Measurements from ENCODE around the gene SFR1. TPM values are rescaled to one million over a fixed set of nuclear protein-coding genes. Genes with fewer than 3 reads are reported as not detected.

The SFR1 gene
- total RNA-seq, 1 donor from 2014 or later, result 4.4 TPM

DNA sequence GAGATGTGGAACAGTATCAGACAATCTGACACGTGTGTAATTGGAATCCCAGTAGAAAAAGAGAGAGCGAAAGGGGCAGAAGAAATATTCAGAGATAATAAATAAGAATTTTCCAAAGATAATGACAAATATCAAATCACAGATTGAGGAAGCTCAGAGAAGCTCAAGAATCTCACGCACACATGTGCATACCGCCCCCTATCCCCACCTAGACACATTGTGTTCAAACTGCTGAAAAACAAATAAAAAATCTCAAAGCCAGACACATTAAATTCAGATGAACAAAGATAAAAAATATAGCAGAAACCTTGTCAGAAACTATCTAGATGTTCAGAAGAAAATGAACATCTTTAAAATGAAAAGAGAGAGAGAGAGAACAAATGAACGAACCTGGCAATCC lies 17.2 kb downstream of the SFR1 start:
- DNase-seq (ENCODE audit: extremely low spot score in 2 of 2), result no peak
- H3K36me3 ChIP-seq, result no peaks in the 10 kb centered on the region
- H3K4me1 ChIP-seq, result no peaks in the 10 kb centered on the region
- intact Hi-C loops (cut with DNase I), result no loop called here
- no peak overlapping the region for H3K27ac ChIP-seq
- no peak for TF ChIP-seq POLR2A (IDR thresholded peaks at IDR 0.05)
- TF ChIP-seq, protein P1, sequence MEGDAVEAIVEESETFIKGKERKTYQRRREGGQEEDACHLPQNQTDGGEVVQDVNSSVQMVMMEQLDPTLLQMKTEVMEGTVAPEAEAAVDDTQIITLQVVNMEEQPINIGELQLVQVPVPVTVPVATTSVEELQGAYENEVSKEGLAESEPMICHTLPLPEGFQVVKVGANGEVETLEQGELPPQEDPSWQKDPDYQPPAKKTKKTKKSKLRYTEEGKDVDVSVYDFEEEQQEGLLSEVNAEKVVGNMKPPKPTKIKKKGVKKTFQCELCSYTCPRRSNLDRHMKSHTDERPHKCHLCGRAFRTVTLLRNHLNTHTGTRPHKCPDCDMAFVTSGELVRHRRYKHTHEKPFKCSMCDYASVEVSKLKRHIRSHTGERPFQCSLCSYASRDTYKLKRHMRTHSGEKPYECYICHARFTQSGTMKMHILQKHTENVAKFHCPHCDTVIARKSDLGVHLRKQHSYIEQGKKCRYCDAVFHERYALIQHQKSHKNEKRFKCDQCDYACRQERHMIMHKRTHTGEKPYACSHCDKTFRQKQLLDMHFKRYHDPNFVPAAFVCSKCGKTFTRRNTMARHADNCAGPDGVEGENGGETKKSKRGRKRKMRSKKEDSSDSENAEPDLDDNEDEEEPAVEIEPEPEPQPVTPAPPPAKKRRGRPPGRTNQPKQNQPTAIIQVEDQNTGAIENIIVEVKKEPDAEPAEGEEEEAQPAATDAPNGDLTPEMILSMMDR (IDR thresholded peaks at IDR 0.05), result no peak
- TF ChIP-seq POLR2AphosphoS5 (IDR thresholded peaks at IDR 0.05; ENCODE audit: insufficient read depth in 1 of 2, low read depth in 1 of 2), result no peak
- no peaks in the 10 kb centered on the region for H3K27me3 ChIP-seq
- H3K4me3 ChIP-seq, result no peak overlapping the region
- H3K9me3 ChIP-seq, result no peaks in the 10 kb centered on the region

DNA sequence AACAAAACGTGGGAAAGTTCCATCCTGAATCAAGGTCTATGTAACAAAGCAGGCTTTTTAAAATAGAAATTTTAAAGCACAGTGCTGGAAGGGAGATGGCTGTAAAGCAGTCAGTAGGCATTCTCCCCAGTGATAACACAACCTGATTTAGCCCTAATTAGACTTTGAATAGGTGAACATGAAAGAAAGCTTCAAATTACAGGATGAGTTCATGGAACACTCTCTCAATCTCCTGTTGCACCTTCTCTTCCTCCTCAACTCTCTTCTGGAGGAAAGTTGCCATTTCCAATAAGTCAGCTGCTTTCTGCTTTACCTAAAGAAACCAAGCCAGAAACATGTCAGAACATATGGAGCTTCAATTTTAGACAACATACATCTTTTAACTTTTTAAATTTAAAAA lies 20.1 kb downstream of the SFR1 start:
- Histone ChIP-seq H3K4me1 (no peaks in the 10 kb centered on the region), H3K27ac (no peak overlapping the region), H3K36me3 (no peaks in the 10 kb centered on the region), H3K4me3 (no peak overlapping the region), H3K9me3 (no peaks in the 10 kb centered on the region), H3K27me3 (no peaks in the 10 kb centered on the region)
- intact Hi-C loops (cut with DNase I), result no loop called here
- TF ChIP-seq POLR2A (IDR thresholded peaks at IDR 0.05), result no peak
- no peak for TF ChIP-seq POLR2AphosphoS5 (IDR thresholded peaks at IDR 0.05; ENCODE audit: insufficient read depth in 1 of 2, low read depth in 1 of 2)
- TF ChIP-seq, protein P1 (IDR thresholded peaks at IDR 0.05), result no peak
- DNase-seq (ENCODE audit: extremely low spot score in 2 of 2), result no peak

DNA sequence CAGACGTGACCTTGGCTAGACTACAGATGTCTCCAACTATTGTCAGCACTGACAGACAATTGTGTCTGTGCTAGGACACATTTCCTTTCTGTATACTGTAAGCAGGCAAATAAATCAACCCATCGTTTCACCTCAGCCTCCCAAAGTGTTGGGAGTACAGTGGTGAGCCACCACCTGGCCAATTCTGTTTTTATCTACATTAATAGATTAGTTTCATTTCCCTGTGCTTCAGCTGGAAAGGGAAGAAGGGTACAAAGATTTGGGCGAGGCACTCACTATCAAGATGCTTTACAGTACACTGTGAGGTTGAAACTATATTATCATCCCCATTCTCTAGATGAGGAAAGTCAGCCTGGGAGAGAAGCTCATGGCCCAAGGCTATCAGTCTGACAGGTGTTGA lies 21.9 kb downstream of the SFR1 start:
- H3K27ac ChIP-seq, result no peak overlapping the region
- no peak for DNase-seq (ENCODE audit: extremely low spot score in 2 of 2)
- H3K4me1 ChIP-seq, result no peaks in the 10 kb centered on the region
- TF ChIP-seq POLR2A (IDR thresholded peaks at IDR 0.05), result no peak
- TF ChIP-seq POLR2AphosphoS5 (IDR thresholded peaks at IDR 0.05; ENCODE audit: insufficient read depth in 1 of 2, low read depth in 1 of 2), result no peak
- TF ChIP-seq, protein P1 (IDR thresholded peaks at IDR 0.05), result no peak
- no peaks in the 10 kb centered on the region for H3K9me3 ChIP-seq
- H3K4me3 ChIP-seq, result no peak overlapping the region
- no peaks in the 10 kb centered on the region for H3K36me3 ChIP-seq
- intact Hi-C loops (cut with DNase I), result no loop called here
- H3K27me3 ChIP-seq, result no peaks in the 10 kb centered on the region

DNA sequence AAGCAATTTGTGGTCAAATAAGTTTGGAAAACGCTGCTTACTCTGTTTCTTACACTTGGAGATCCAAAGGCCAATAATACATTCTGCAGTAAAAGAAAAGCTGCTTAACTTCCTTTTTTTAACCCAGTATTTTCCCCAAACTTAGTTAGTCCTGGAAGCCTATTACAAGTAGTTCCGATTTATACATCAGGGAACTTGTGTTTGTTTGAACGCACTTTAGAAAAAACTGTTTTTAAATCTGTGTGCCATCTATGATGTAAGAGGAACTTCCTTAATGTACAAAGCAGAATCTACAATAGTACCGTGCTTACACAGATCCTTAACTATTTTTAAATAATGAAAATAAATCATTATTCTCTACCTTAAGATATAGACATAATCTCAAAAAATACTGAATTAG lies 23.0 kb downstream of the SFR1 start:
- Histone ChIP-seq H3K27ac (no peak overlapping the region), H3K4me3 (no peak overlapping the region), H3K9me3 (no peaks in the 10 kb centered on the region), H3K27me3 (no peaks in the 10 kb centered on the region), H3K4me1 (no peaks in the 10 kb centered on the region), H3K36me3 (no peaks in the 10 kb centered on the region)
- no peak for DNase-seq (ENCODE audit: extremely low spot score in 2 of 2)
- intact Hi-C loops (cut with DNase I), result no loop called here
- TF ChIP-seq, protein P1 (IDR thresholded peaks at IDR 0.05), result no peak
- TF ChIP-seq POLR2A (IDR thresholded peaks at IDR 0.05) (no peak), POLR2AphosphoS5 (IDR thresholded peaks at IDR 0.05; ENCODE audit: insufficient read depth in 1 of 2, low read depth in 1 of 2) (no peak)

DNA sequence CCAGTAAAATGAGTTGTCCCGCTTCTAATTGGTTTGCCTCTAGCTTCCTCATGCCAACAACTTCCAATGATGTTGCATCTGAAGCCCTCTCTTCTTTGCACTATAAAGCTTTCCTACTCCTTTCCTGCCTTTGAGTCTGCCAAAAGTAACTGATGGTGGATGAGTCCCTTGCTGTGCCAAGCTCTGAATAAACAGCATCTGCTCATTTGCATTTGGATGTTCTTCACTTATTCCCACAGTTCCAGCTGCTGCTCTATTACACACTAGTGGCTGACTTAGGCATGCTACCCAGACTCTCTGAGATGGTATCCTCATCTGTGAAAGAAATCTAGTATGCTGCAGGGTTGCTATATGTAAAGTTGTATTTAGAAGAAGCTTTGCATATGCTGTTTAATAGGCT lies 24.9 kb downstream of the SFR1 start:
- Histone ChIP-seq H3K27ac (no peak overlapping the region), H3K4me3 (no peak overlapping the region), H3K9me3 (peaks cover 1% of the 10 kb centered on the region), H3K27me3 (no peaks in the 10 kb centered on the region), H3K36me3 (no peaks in the 10 kb centered on the region), H3K4me1 (no peaks in the 10 kb centered on the region)
- intact Hi-C loops (cut with DNase I), result loop anchor here (1.0 kb wide), 1 partner anchor 18 kb away; no protein-coding TSS in a partner anchor
- DNase-seq (ENCODE audit: extremely low spot score in 2 of 2), result no peak
- TF ChIP-seq POLR2A (IDR thresholded peaks at IDR 0.05) (no peak), POLR2AphosphoS5 (IDR thresholded peaks at IDR 0.05; ENCODE audit: insufficient read depth in 1 of 2, low read depth in 1 of 2) (no peak)
- TF ChIP-seq, protein P1 (IDR thresholded peaks at IDR 0.05), result no peak

All from vagina (tissue), 2 donors.